Gastroesophageal sphincter (tissue), 3 donors: Measurements from ENCODE around the gene PARD3B.

Experiments used
- POLR2AphosphoS5 ChIP-seq: sonication (generic); formaldehyde crosslinking; IDR thresholded peaks from one replicate; pipeline ENCODE4 v1.6.1; 2017; ENCODE audit warnings: antibody characterized with exemption
- TF ChIP-seq, protein P1 (sequence below), 4 experiments: fragments of 200-600 bp in 2 of 4; fragments of 450-650 bp in 2 of 4; sonication (generic) in 1 of 4; IDR thresholded peaks; one replicate each; pipeline ENCODE4 v1.5.1; 2017 to 2019; ENCODE audit warnings: antibody characterized with exemption in 4 of 4, mild to moderate bottlenecking in 2 of 4, moderate library complexity in 2 of 4

DNA sequence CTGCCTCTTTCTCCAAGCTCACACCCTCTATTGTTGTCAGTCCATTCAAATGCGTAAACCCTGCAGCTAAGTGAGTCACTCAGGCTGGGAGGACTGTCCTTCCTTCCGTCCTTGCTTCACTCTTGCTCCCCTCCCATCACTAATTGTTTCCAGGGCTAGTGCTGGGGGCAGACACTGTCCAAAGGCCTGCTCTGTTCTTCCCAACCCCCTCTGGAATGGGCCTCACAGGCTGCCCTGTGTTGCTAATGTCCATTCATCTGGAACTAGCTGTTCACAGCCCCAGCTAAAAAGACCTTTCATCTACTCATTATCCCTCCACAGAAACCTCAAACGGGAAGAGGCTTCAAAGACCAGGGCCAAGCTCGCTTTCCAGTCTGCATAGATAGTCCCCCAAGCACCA is 1105.2 kb downstream of the PARD3B start:
- no peak for TF ChIP-seq POLR2AphosphoS5
- TF ChIP-seq, protein P1, sequence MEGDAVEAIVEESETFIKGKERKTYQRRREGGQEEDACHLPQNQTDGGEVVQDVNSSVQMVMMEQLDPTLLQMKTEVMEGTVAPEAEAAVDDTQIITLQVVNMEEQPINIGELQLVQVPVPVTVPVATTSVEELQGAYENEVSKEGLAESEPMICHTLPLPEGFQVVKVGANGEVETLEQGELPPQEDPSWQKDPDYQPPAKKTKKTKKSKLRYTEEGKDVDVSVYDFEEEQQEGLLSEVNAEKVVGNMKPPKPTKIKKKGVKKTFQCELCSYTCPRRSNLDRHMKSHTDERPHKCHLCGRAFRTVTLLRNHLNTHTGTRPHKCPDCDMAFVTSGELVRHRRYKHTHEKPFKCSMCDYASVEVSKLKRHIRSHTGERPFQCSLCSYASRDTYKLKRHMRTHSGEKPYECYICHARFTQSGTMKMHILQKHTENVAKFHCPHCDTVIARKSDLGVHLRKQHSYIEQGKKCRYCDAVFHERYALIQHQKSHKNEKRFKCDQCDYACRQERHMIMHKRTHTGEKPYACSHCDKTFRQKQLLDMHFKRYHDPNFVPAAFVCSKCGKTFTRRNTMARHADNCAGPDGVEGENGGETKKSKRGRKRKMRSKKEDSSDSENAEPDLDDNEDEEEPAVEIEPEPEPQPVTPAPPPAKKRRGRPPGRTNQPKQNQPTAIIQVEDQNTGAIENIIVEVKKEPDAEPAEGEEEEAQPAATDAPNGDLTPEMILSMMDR (IDR thresholded peaks at IDR 0.05): no peak
